Natural killer cell (primary cell): ENCODE results near the gene ABHD6. TPM values are rescaled to one million over a fixed set of nuclear protein-coding genes. Genes with fewer than 3 reads are reported as not detected.
"Not testable (repeated sequence)": the region's sequence is repeated elsewhere in the genome, so short reads cannot be mapped to it uniquely, and the experiment has no call there.

Experiments used
- ATAC-seq, 3 donors: fragments of 150-1000 bp in 2 of 3; fragments of 200-7000 bp in 1 of 3; cut with Tn5 transposase; 1 replicate in 1 of 3; 2 replicates in 2 of 3; pipeline ENCODE4 v1.10.0; 2021; ENCODE audit warnings: mild to moderate bottlenecking in 2 of 3, moderate library complexity in 2 of 3
- DNase-seq, 2 donors: peaks; one replicate each; pipeline versions ENCODE4 v3.0.0 to v3.0.0-alpha.2; 2013 to 2021; ENCODE audit warnings: mixed read lengths in 1 of 2
- H3K27ac ChIP-seq: one replicate; pipeline ENCODE4 v1.5.1; 2013; ENCODE audit warnings: mild to moderate bottlenecking, low read length
- H3K27me3 ChIP-seq: one replicate; pipeline ENCODE4 v1.6.1; 2013; ENCODE audit warnings: low read length; ENCODE audit not compliant: control insufficient read depth, insufficient read depth
- H3K36me3 ChIP-seq: one replicate; pipeline ENCODE4 v1.6.1; 2013; ENCODE audit warnings: low read length; ENCODE audit not compliant: control insufficient read depth, insufficient read depth
- H3K4me1 ChIP-seq: one replicate; pipeline ENCODE4 v1.6.1; 2013; ENCODE audit warnings: low read length; ENCODE audit not compliant: control insufficient read depth, insufficient read depth
- H3K4me3 ChIP-seq: one replicate; pipeline ENCODE4 v1.5.1; 2013; ENCODE audit warnings: low read length
- H3K9me3 ChIP-seq: one replicate; pipeline ENCODE4 v1.6.1; 2013; ENCODE audit warnings: low read length; ENCODE audit not compliant: control insufficient read depth, insufficient read depth
- H3K27ac Mint-ChIP-seq, 2 donors: one replicate each; pipeline ENCODE4 v1.8.0; 2022; ENCODE audit warnings: mild to moderate bottlenecking in 2 of 2, mixed read lengths in 2 of 2, moderate library complexity in 1 of 2
- H3K27me3 Mint-ChIP-seq, 2 donors: one replicate each; pipeline ENCODE4 v1.8.0; 2022; ENCODE audit warnings: low read depth in 2 of 2, mixed read lengths in 2 of 2
- H3K36me3 Mint-ChIP-seq: one replicate; pipeline ENCODE4 v1.8.0; 2022; ENCODE audit warnings: mixed read lengths
- H3K4me1 Mint-ChIP-seq, 2 donors: one replicate each; pipeline ENCODE4 v1.8.0; 2022; ENCODE audit warnings: mixed read lengths in 2 of 2
- H3K4me3 Mint-ChIP-seq: one replicate; pipeline ENCODE4 v1.8.0; 2022; ENCODE audit warnings: mild to moderate bottlenecking, moderate library complexity, mixed read lengths
- H3K9me3 Mint-ChIP-seq, 2 donors: one replicate each; pipeline ENCODE4 v1.8.0; 2022; ENCODE audit warnings: mixed read lengths in 2 of 2
- CTCF ChIP-seq: fragments of 200-600 bp; IDR thresholded peaks from one replicate; pipeline ENCODE4 v1.8.0; 2022; ENCODE audit warnings: antibody characterized with exemption
- WGBS: methylation state at CpG from one replicate; pipeline ENCODE4 v1.1.7; 2013; ENCODE audit warnings: missing lambda C conversion rate; ENCODE audit not compliant: insufficient coverage; 5-methylcytosine and 5-hydroxymethylcytosine counted together
- intact Hi-C: fragments of 100-400 bp; cut with micrococcal nuclease; formaldehyde crosslinking; loops from one replicate; pipeline ENCODE4 v1.14.2; 2022
- total RNA-seq, 4 donors: library from RNA; stranded (reverse); fragments of 120-200 nt in 1 of 4; gene quantifications; one replicate each; pipeline versions ENCODE4 v1.2.3 to v1.2.4, GENCODE V29; 2013 to 2022

The ABHD6 gene
- total RNA-seq, 3 donors from 2014 or later (not counting 1 experiment from before 2014, with no cell fraction given): 5.0 to 10.6 (median 9.3) TPM

GRCh38 chr3:58222161-58222724, 15.3 kb upstream of the ABHD6 start:
- no peaks in the 10 kb centered on the region for H3K9me3 ChIP-seq
- Mint-ChIP-seq H3K9me3 (no peaks in the 10 kb centered on the region), H3K27me3 (peaks cover 3 to 5% of the 10 kb centered on the region in 2 donors), H3K27ac (no peak overlapping the region), H3K4me3 (no peak overlapping the region), H3K36me3 (no peaks in the 10 kb centered on the region), H3K4me1 (peaks cover 4% of the 10 kb centered on the region in 2 donors)
- H3K4me3 ChIP-seq: no peak overlapping the region
- DNase-seq (no peak), ATAC-seq (peak in 1 of 3 donors; percentile 19)
- H3K36me3 ChIP-seq: no peaks in the 10 kb centered on the region
- H3K4me1 ChIP-seq: peaks cover 4% of the 10 kb centered on the region
- TF ChIP-seq CTCF: no peak
- WGBS: 73% methylated on average over 8 of the region's 8 CpGs
- intact Hi-C loops: no loop called here
- H3K27me3 ChIP-seq: no peaks in the 10 kb centered on the region
- no peak overlapping the region for H3K27ac ChIP-seq

GRCh38 chr3:58223855-58224254, 13.7 kb upstream of the ABHD6 start:
- intact Hi-C loops: no loop called here
- no peaks in the 10 kb centered on the region for H3K9me3 Mint-ChIP-seq
- H3K4me3 ChIP-seq: no peak overlapping the region

DNA sequence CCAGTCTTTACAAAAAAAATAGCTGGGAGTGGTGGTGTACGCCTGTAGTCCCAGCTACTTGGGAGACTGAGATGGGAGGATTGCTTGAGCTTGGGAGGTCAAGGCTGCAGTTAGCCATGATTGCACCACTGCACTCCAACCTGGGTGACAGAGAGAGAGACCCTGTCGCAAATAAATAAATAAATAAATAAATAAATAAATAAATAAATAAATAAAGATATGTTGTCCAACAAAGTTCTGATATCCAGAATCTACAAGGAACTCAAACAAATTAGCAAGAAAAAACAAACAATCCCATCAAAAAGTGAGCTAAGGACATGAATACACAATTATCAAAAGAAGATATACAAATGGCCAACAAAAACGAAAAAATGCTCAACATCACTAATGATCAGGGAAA, 9.7 kb upstream of the ABHD6 start:
- H3K27ac Mint-ChIP-seq, H3K36me3 Mint-ChIP-seq, H3K4me1 Mint-ChIP-seq, H3K36me3 ChIP-seq, H3K4me3 ChIP-seq, intact Hi-C loops, H3K4me1 ChIP-seq, H3K27me3 ChIP-seq, H3K4me3 Mint-ChIP-seq, ATAC-seq, DNase-seq, H3K27ac ChIP-seq, H3K9me3 Mint-ChIP-seq, H3K9me3 ChIP-seq: not testable (repeated sequence)
- 100% methylated on average over 2 of the region's 3 CpGs for WGBS
- peaks cover 20 to 34% of the 10 kb centered on the region in 2 donors for H3K27me3 Mint-ChIP-seq

More at GRCh38 chr3:58223855-58224254, 13.7 kb upstream of the ABHD6 start:
- Mint-ChIP-seq H3K36me3 (no peaks in the 10 kb centered on the region), H3K27ac (no peak overlapping the region), H3K27me3 (peaks cover 3 to 7% of the 10 kb centered on the region in 2 donors), H3K4me3 (no peak overlapping the region), H3K4me1 (no peaks in the 10 kb centered on the region)
- Histone ChIP-seq H3K4me1 (no peaks in the 10 kb centered on the region), H3K27me3 (no peaks in the 10 kb centered on the region), H3K36me3 (no peaks in the 10 kb centered on the region), H3K27ac (no peak overlapping the region), H3K9me3 (no peaks in the 10 kb centered on the region)
- DNase-seq: no peak
- no peak for ATAC-seq
- WGBS: 95% methylated on average over 4 of the region's 4 CpGs
- no peak for TF ChIP-seq CTCF

DNA sequence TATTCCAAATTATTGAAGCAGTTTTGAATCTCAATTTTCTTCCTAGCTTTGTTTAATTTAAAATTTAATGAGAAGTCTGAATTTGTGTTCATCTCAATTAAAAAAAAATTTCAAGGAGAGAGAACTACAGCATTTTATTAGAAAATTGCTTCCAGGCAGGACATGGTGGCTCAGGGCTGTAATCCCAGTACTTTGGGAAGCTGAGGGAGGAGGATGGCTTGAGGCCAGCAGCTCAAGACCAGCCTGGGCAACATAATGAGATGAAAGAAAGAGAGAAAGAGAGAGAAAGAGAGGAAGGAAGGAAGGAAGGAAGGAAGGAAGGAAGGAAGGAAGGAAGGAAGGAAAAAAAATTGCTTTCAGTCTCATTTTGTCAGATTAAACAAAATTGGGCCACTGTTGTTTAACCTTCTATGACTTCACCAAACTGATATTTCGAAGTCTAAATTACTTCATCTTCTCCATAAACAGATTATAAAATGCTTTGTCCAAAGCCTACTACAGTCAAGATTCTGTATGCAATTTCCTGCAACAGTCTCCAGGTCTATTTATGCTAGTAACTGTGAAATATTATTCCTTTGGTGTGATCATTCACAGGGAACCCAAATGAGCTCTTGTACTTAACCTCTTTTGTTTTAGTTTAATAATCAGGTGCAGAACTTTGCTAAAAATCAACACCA, 6.6 kb upstream of the ABHD6 start:
- Mint-ChIP-seq H3K27ac (no peak overlapping the region), H3K9me3 (no peaks in the 10 kb centered on the region), H3K36me3 (no peaks in the 10 kb centered on the region), H3K27me3 (peaks cover 31 to 34% of the 10 kb centered on the region in 2 donors), H3K4me3 (no peak overlapping the region), H3K4me1 (no peaks in the 10 kb centered on the region)
- no peak overlapping the region for H3K4me3 ChIP-seq
- H3K36me3 ChIP-seq: no peaks in the 10 kb centered on the region
- TF ChIP-seq CTCF: no peak
- intact Hi-C loops: no loop called here
- no peaks in the 10 kb centered on the region for H3K4me1 ChIP-seq
- no peaks in the 10 kb centered on the region for H3K9me3 ChIP-seq
- H3K27ac ChIP-seq: no peak overlapping the region
- WGBS: 0% methylated on average over 1 of the region's 1 CpG
- no peaks in the 10 kb centered on the region for H3K27me3 ChIP-seq
- DNase-seq (no peak), ATAC-seq (no peak)
